H1 (cell line): ENCODE results near the gene CABP4. TPM values are rescaled to one million over a fixed set of nuclear protein-coding genes. Genes with fewer than 3 reads are reported as not detected.

Source experiments
- CTCF ChIA-PET: fragments of 300-600 bp; sonication (Branson Sonifier 250); formaldehyde crosslinking; loops from one replicate; lab custom pipeline; 2021; ENCODE audit not compliant: partially characterized antibody; lab: Charles Lee
- POLR2A ChIA-PET: fragments of 300-600 bp; sonication (Branson Sonifier 250); formaldehyde crosslinking; loops from one replicate; lab custom pipeline; 2021; ENCODE audit warnings: inconsistent platforms; ENCODE audit not compliant: partially characterized antibody; lab: Charles Lee
- DNase-seq, 2 experiments: peaks; one replicate each; pipeline versions ENCODE4 v3.0.0 to v3.0.0-alpha.2; 2010 to 2022; ENCODE audit warnings: low spot score in 2 of 2, low read depth in 1 of 2, mixed read lengths in 1 of 2
- FAIRE-seq: peaks from 2 replicates; lab custom pipeline; 2011; peaks lifted over from hg19 to GRCh38; lab: Jason Lieb, UNC
- H2AFZ ChIP-seq: 2 replicates; pipeline ENCODE4 v1.8.1; 2012; ENCODE audit warnings: low read length, inconsistent platforms
- H2AK5ac ChIP-seq: 2 replicates; pipeline ENCODE4 v1.6.1; 2013; ENCODE audit warnings: low read depth, low read length
- H2BK120ac ChIP-seq: replicated peaks from 2 replicates; pipeline ENCODE3; 2013; ENCODE audit warnings: low read depth, low read length, inconsistent platforms
- H2BK12ac ChIP-seq: 2 replicates; pipeline ENCODE4 v1.6.1; 2013; ENCODE audit warnings: low read depth, low read length
- H2BK15ac ChIP-seq: 2 replicates; pipeline ENCODE4 v1.6.1; 2013; ENCODE audit warnings: low read length
- H2BK20ac ChIP-seq: 2 replicates; pipeline ENCODE4 v1.6.1; 2013; ENCODE audit warnings: low read length
- H2BK5ac ChIP-seq: 2 replicates; pipeline ENCODE4 v1.6.1; 2013; ENCODE audit warnings: low read depth, low read length
- H3K14ac ChIP-seq: 2 replicates; pipeline ENCODE4 v1.6.1; 2013; ENCODE audit warnings: inconsistent platforms; ENCODE audit not compliant: insufficient read length
- H3K18ac ChIP-seq: 2 replicates; pipeline ENCODE4 v1.6.1; 2013; ENCODE audit warnings: low read length; ENCODE audit errors: extremely low read depth
- H3K23ac ChIP-seq: 2 replicates; pipeline ENCODE4 v1.6.1; 2013; ENCODE audit warnings: inconsistent platforms; ENCODE audit not compliant: insufficient read length
- H3K23me2 ChIP-seq: 2 replicates; pipeline ENCODE4 v1.6.1; 2013; ENCODE audit warnings: low read depth, low read length
- H3K27ac ChIP-seq: 2 replicates; pipeline ENCODE4 v1.6.1; 2011; ENCODE audit warnings: low read depth, low read length, inconsistent platforms
- H3K27me3 ChIP-seq, 4 experiments: replicated peaks in 1 of 4; 1 replicate in 1 of 4; 2 replicates in 3 of 4; pipeline versions ENCODE4 v1.6.1 to v1.8.1; 2011 to 2013; ENCODE audit warnings: low read length in 3 of 4, mild to moderate bottlenecking in 3 of 4, inconsistent platforms in 2 of 4, mixed read lengths in 2 of 4, moderate library complexity in 1 of 4; ENCODE audit not compliant: control insufficient read depth in 3 of 4, insufficient read depth in 3 of 4; ENCODE audit errors: extremely low read depth in 1 of 4
- H3K36me3 ChIP-seq, 4 experiments: 2 replicates each; pipeline versions ENCODE4 v1.6.1 to v1.8.1; 2011 to 2013; ENCODE audit warnings: mild to moderate bottlenecking in 4 of 4, low read length in 3 of 4, moderate library complexity in 2 of 4, control low read depth in 1 of 4, inconsistent platforms in 1 of 4; ENCODE audit not compliant: insufficient read depth in 4 of 4, control insufficient read depth in 2 of 4
- H3K4ac ChIP-seq: replicated peaks from 2 replicates; pipeline ENCODE3; 2013; ENCODE audit warnings: low read length, low read depth, mixed read lengths, inconsistent platforms; ENCODE audit not compliant: insufficient read length
- H3K4me1 ChIP-seq, 4 experiments: replicated peaks in 1 of 4; 1 replicate in 1 of 4; 2 replicates in 3 of 4; pipeline versions ENCODE4 v1.6.1 to v1.8.1; 2011 to 2013; ENCODE audit warnings: low read length in 3 of 4, inconsistent platforms in 2 of 4, mixed read lengths in 1 of 4; ENCODE audit not compliant: insufficient read depth in 4 of 4, control insufficient read depth in 3 of 4
- H3K4me2 ChIP-seq, 2 experiments: 2 replicates each; pipeline versions ENCODE4 v1.6.1 to v1.8.1; 2011 to 2013; ENCODE audit warnings: low read depth in 2 of 2, low read length in 2 of 2, control low read depth in 1 of 2, inconsistent platforms in 1 of 2, mild to moderate bottlenecking in 1 of 2; ENCODE audit not compliant: insufficient read depth in 1 of 2
- H3K4me3 ChIP-seq, 4 experiments: fragments of 200-600, 300-600 bp in 1 of 4; sonication (generic), shearing (Covaris generic), sonication (Bioruptor Twin) in 1 of 4; 2 replicates each; pipeline versions ENCODE4 v1.5.1 to v1.8.1; 2011 to 2016; ENCODE audit warnings: low read length in 4 of 4, low read depth in 3 of 4, control low read depth in 2 of 4, inconsistent platforms in 2 of 4, mild to moderate bottlenecking in 2 of 4, mixed read lengths in 1 of 4, moderate library complexity in 1 of 4; ENCODE audit not compliant: insufficient read depth in 2 of 4; ENCODE audit errors: extremely low read depth in 1 of 4
- H3K56ac ChIP-seq: replicated peaks from 2 replicates; pipeline ENCODE3; 2013; ENCODE audit warnings: low read depth, mild to moderate bottlenecking, mixed read lengths, low read length, inconsistent platforms; ENCODE audit not compliant: insufficient read length
- H3K79me1 ChIP-seq: 2 replicates; pipeline ENCODE4 v1.6.1; 2013; ENCODE audit warnings: low read depth, low read length, control low read depth
- H3K79me2 ChIP-seq, 2 experiments: 2 replicates each; pipeline versions ENCODE4 v1.6.1 to v1.8.1; 2012 to 2013; ENCODE audit warnings: low read length in 2 of 2, mild to moderate bottlenecking in 2 of 2, inconsistent platforms in 1 of 2; ENCODE audit not compliant: insufficient read depth in 2 of 2, control insufficient read depth in 1 of 2
- H3K9ac ChIP-seq, 4 experiments: replicated peaks in 1 of 4; 1 replicate in 1 of 4; 2 replicates in 3 of 4; pipeline versions ENCODE4 v1.6.1 to v1.8.1; 2011 to 2013; ENCODE audit warnings: low read depth in 3 of 4, low read length in 3 of 4, control low read depth in 2 of 4, mild to moderate bottlenecking in 2 of 4, moderate library complexity in 2 of 4, inconsistent platforms in 1 of 4; ENCODE audit errors: extremely low read depth in 1 of 4
- H3K9me3 ChIP-seq, 2 experiments: 2 replicates each; pipeline versions ENCODE4 v1.6.1 to v1.8.1; 2012 to 2013; ENCODE audit warnings: mild to moderate bottlenecking in 2 of 2, moderate library complexity in 2 of 2, control low read depth in 1 of 2, inconsistent platforms in 1 of 2, low read depth in 1 of 2, low read length in 1 of 2, mixed read lengths in 1 of 2; ENCODE audit not compliant: insufficient read depth in 2 of 2
- H4K20me1 ChIP-seq, 2 experiments: replicated peaks in 1 of 2; 2 replicates each; pipeline versions ENCODE3 to v1.8.1; 2011 to 2013; ENCODE audit warnings: inconsistent platforms in 2 of 2, low read length in 2 of 2, mild to moderate bottlenecking in 1 of 2; ENCODE audit not compliant: insufficient read depth in 2 of 2, control insufficient read depth in 1 of 2
- H4K5ac ChIP-seq: 2 replicates; pipeline ENCODE4 v1.6.1; 2013; ENCODE audit warnings: low read length, low read depth, mixed read lengths, inconsistent platforms; ENCODE audit not compliant: insufficient read length
- H4K8ac ChIP-seq: 2 replicates; pipeline ENCODE4 v1.8.0; 2013; ENCODE audit warnings: mild to moderate bottlenecking, moderate library complexity, low read length, inconsistent platforms; ENCODE audit not compliant: insufficient read depth; ENCODE audit errors: extremely low read depth
- H4K91ac ChIP-seq: replicated peaks from 2 replicates; pipeline ENCODE3; 2013; ENCODE audit warnings: low read length, mixed read lengths, inconsistent platforms; ENCODE audit not compliant: insufficient read length
- BACH1 ChIP-seq: IDR thresholded peaks from 2 replicates; pipeline ENCODE4 v1.6.1; 2012; ENCODE audit warnings: low read length, improper control_type of control experiment
- CBX8 ChIP-seq: fragments of 300-800, 300-1000 bp; sonication (generic); IDR thresholded peaks from 2 replicates; pipeline ENCODE4 v1.7.1; 2016; ENCODE audit warnings: low read depth, low read length, borderline replicate concordance
- CTBP2 ChIP-seq: IDR thresholded peaks from 2 replicates; pipeline ENCODE4 v1.7.0; 2011; ENCODE audit warnings: borderline replicate concordance, mild to moderate bottlenecking, moderate library complexity, mixed read lengths, low read length; ENCODE audit not compliant: insufficient read depth, insufficient read length
- EP300 ChIP-seq, 2 experiments: IDR thresholded peaks; 1 replicate in 1 of 2; 2 replicates in 1 of 2; pipeline ENCODE4 v1.6.1; 2011 to 2012; ENCODE audit warnings: low read depth in 2 of 2, low read length in 2 of 2, mild to moderate bottlenecking in 2 of 2, borderline replicate concordance in 1 of 2, inconsistent platforms in 1 of 2, moderate library complexity in 1 of 2
- JUN ChIP-seq: IDR thresholded peaks from 2 replicates; pipeline ENCODE4 v1.6.1; 2011; ENCODE audit warnings: low read depth, mild to moderate bottlenecking, improper control_type of control experiment, low read length
- NANOG ChIP-seq: IDR thresholded peaks from 2 replicates; pipeline ENCODE4 v1.6.1; 2011; ENCODE audit warnings: low read length, low read depth, mild to moderate bottlenecking, inconsistent platforms; ENCODE audit not compliant: insufficient read depth, poor library complexity, severe bottlenecking
- POLR2AphosphoS5 ChIP-seq: IDR thresholded peaks from 2 replicates; pipeline ENCODE4 v1.6.1; 2011; ENCODE audit warnings: low read depth, low read length
- SIRT6 ChIP-seq: IDR thresholded peaks from one replicate; pipeline ENCODE4 v1.7.1; 2012; ENCODE audit warnings: low read length, inconsistent platforms
- SUZ12 ChIP-seq: fragments of 200-600 bp; sonication (generic); IDR thresholded peaks from 2 replicates; pipeline ENCODE4 v1.6.1; 2012; ENCODE audit warnings: mild to moderate bottlenecking, inconsistent platforms, low read length, moderate library complexity, mixed read lengths
- TAF1 ChIP-seq: IDR thresholded peaks from 2 replicates; pipeline ENCODE4 v1.6.1; 2011; ENCODE audit warnings: mild to moderate bottlenecking, low read depth, low read length
- TBP ChIP-seq: IDR thresholded peaks from 2 replicates; pipeline ENCODE4 v1.6.1; 2011; ENCODE audit warnings: low read depth, low read length, improper control_type of control experiment
- WGBS, 2 experiments: shearing (Covaris generic) in 1 of 2; methylation state at CpG; one replicate each; pipeline versions ENCODE4 v1.1.6 to v1.1.7; 2013 to 2015; ENCODE audit warnings: low lambda C conversion rate in 2 of 2, mixed read lengths in 2 of 2, inconsistent platforms in 1 of 2, low coverage in 1 of 2, missing lambda C conversion rate in 1 of 2; ENCODE audit not compliant: insufficient replicate concordance in 2 of 2, insufficient coverage in 1 of 2, insufficient read length in 1 of 2; ENCODE audit errors: extremely low coverage in 1 of 2, missing lambda C conversion rate in 1 of 2; 5-methylcytosine and 5-hydroxymethylcytosine counted together
- polyA plus RNA-seq, 7 experiments: library from polyadenylated mRNA; depleted of rRNA in 3 of 7; stranded (reverse) in 5 of 7; unstranded in 2 of 7; fragments of >200 nt in 5 of 7; fragments of 200-250 nt in 2 of 7; gene quantifications; 1 replicate in 5 of 7; 2 replicates in 1 of 7; 4 replicates in 1 of 7; pipeline versions ENCODE4 v1.2.1 to v1.2.3, GENCODE V29; 2011 to 2013; ENCODE audit warnings: missing spikeins in 2 of 7, mixed read lengths in 2 of 7
- total RNA-seq: library from RNA; stranded (reverse); fragmentation: NEBNext Ultra II Directional; extraction: Animal tissue kit (Norgen Biotek cat#: 25700); gene quantifications from 2 replicates; pipeline ENCODE4 v1.2.1, GENCODE V29; 2021
- TF ChIP-seq, protein P1 (sequence below): IDR thresholded peaks from 2 replicates; pipeline ENCODE4 v1.6.1; 2012; ENCODE audit warnings: inconsistent platforms

Gene CABP4
- total and polyA plus RNA-seq, 2 of the 8 experiments (the other 6 are each of a cell fraction or from before 2014, with no cell fraction given), result not detected

GRCh38 chr11:67482275-67482826 lies 27.2 kb downstream of the CABP4 start:
- Histone ChIP-seq H3K36me3 (no peaks in the 10 kb centered on the region; a peak in 1 of 8 replicates), H4K91ac (no peak overlapping the region), H4K8ac (no peak overlapping the region), H3K18ac (no peak overlapping the region), H2BK15ac (no peak overlapping the region), H3K79me2 (no peaks in the 10 kb centered on the region), H3K4me2 (peak overlapping the region; percentile 54 to 70), H2AK5ac (no peak overlapping the region), H3K56ac (no peak overlapping the region), H3K9ac (no peak overlapping the region; a peak in 1 of 7 replicates), H3K23me2 (no peaks in the 10 kb centered on the region), H2AFZ (no peak overlapping the region), H3K4me3 (peak overlapping the region; percentile 10 to 60 (median 27); a peak in 6 of 8 replicates), H3K23ac (no peak overlapping the region), H3K79me1 (no peaks in the 10 kb centered on the region), H3K4me1 (peaks cover 0 to 3% (median 3%) of the 10 kb centered on the region in 4 experiments; a peak in 3 of 7 replicates), H2BK12ac (no peak overlapping the region), H2BK5ac (no peak overlapping the region), H3K27ac (no peak overlapping the region), H4K5ac (no peak overlapping the region), H3K4ac (no peak overlapping the region), H2BK120ac (no peak overlapping the region), H4K20me1 (peaks cover 0 to 5% of the 10 kb centered on the region in 2 experiments), H3K27me3 (peaks cover 0 to 10% (median 9%) of the 10 kb centered on the region in 4 experiments; a peak in 6 of 7 replicates), H3K9me3 (no peaks in the 10 kb centered on the region; a peak in 1 of 4 replicates), H2BK20ac (no peak overlapping the region), H3K14ac (no peak overlapping the region)
- FAIRE-seq (no peak), DNase-seq (no peak)
- POLR2A ChIA-PET, result interaction anchor here (0.8 to 1.7 kb wide), 7 partner anchors 9 to 86 kb away, joined by 3 to 6 read pairs (median 4); partner anchors contain the start of gene TMEM134
- 81% methylated on average over 17 of the region's 19 CpGs; no CpG with 5 or more reads in 1 of the 2 experiments for WGBS, 2 experiments
- CTCF ChIA-PET, result interaction anchor here (0.8 to 1.5 kb wide), 3 partner anchors 12 to 90 kb away, joined by 3 to 5 read pairs (median 4); partner anchors contain the start of gene RAD9A
- TF ChIP-seq, protein P1, sequence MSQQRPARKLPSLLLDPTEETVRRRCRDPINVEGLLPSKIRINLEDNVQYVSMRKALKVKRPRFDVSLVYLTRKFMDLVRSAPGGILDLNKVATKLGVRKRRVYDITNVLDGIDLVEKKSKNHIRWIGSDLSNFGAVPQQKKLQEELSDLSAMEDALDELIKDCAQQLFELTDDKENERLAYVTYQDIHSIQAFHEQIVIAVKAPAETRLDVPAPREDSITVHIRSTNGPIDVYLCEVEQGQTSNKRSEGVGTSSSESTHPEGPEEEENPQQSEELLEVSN, result no peak
- TF ChIP-seq POLR2AphosphoS5 (no peak), BACH1 (no peak), JUN (no peak), SIRT6 (no peak), CTBP2 (no peak), CBX8 (no peak), NANOG (no peak), TAF1 (no peak), TBP (no peak), SUZ12 (no peak), EP300 (IDR thresholded peaks at IDR 0.05; ENCODE audit: borderline replicate concordance in 1 of 2, low read depth in 2 of 2, low read length in 2 of 2) (no peak)
